ENCODE results near the gene SLC35F6. TPM values are rescaled to one million over a fixed set of nuclear protein-coding genes. Genes with fewer than 3 reads are reported as not detected.

The SLC35F6 gene
- total and polyA plus RNA-seq, 4 donors = 11.4 to 30.7 (median 19.0) TPM

DNA sequence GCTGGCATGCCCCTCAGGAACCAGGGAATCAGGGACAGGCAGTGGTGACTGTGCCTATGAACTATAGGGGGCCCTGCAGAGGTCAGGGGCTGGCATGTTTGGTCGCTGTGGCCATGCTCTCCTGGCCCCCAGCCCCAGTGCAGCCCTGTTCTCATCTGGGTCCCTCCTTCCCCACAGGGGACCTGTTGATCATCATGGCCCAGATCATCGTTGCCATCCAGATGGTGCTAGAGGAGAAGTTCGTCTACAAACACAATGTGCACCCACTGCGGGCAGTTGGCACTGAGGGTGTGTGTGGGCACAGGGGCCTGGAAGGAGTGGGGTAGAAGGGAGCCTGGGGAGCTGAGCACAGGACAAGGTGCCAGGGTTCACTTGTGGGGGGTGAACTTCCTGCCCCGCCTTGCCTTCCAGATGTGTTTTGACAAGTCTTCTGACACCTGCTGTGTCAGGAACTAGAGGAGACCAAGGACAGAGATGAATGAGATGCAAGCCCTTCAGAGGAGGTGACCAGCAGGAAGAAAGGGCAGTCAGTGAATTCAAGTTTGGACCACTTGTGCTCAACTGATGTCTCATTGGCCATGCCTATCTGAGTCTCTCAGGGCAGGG lies 12.2 kb downstream of the SLC35F6 start:
- Histone ChIP-seq H3K4me1 (ENCODE audit: control insufficient read depth in 4 of 4, insufficient read depth in 4 of 4, low read length in 3 of 4) (peaks cover 12 to 19% (median 16%) of the 10 kb centered on the region in 4 donors), H3K9ac (ENCODE audit: low read depth in 1 of 2, low read length in 2 of 2) (no peak overlapping the region), H3K36me3 (ENCODE audit: control insufficient read depth in 4 of 4, insufficient read depth in 3 of 4, low read depth in 1 of 4, low read length in 3 of 4) (peaks cover 10 to 47% (median 31%) of the 10 kb centered on the region in 4 donors), H3K9me3 (ENCODE audit: control insufficient read depth in 4 of 4, low read length in 3 of 4) (no peaks in the 10 kb centered on the region), H3K4me3 (ENCODE audit: low read depth in 1 of 3, low read length in 3 of 3) (no peak overlapping the region), H3K27me3 (ENCODE audit: control insufficient read depth in 4 of 4, insufficient read depth in 4 of 4, low read length in 3 of 4) (no peaks in the 10 kb centered on the region), H3K27ac (ENCODE audit: low read depth in 1 of 2, low read length in 2 of 2) (no peak overlapping the region)
- WGBS = 93% methylated on average over 5 of the region's 5 CpGs
- no peak for DNase-seq (ENCODE audit: low spot score)
- TF ChIP-seq RXRA (IDR thresholded peaks at IDR 0.05) = no peak
- TF ChIP-seq, protein P1, sequence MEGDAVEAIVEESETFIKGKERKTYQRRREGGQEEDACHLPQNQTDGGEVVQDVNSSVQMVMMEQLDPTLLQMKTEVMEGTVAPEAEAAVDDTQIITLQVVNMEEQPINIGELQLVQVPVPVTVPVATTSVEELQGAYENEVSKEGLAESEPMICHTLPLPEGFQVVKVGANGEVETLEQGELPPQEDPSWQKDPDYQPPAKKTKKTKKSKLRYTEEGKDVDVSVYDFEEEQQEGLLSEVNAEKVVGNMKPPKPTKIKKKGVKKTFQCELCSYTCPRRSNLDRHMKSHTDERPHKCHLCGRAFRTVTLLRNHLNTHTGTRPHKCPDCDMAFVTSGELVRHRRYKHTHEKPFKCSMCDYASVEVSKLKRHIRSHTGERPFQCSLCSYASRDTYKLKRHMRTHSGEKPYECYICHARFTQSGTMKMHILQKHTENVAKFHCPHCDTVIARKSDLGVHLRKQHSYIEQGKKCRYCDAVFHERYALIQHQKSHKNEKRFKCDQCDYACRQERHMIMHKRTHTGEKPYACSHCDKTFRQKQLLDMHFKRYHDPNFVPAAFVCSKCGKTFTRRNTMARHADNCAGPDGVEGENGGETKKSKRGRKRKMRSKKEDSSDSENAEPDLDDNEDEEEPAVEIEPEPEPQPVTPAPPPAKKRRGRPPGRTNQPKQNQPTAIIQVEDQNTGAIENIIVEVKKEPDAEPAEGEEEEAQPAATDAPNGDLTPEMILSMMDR (IDR thresholded peaks at IDR 0.05; ENCODE audit: low read depth, low read length, missing input control) = no peak
- no peak for TF ChIP-seq FOXA1 (IDR thresholded peaks at IDR 0.05)
- TF ChIP-seq EGR1 (IDR thresholded peaks at IDR 0.05; ENCODE audit: low read depth in 2 of 2) = no peak
- TF ChIP-seq, protein P2, sequence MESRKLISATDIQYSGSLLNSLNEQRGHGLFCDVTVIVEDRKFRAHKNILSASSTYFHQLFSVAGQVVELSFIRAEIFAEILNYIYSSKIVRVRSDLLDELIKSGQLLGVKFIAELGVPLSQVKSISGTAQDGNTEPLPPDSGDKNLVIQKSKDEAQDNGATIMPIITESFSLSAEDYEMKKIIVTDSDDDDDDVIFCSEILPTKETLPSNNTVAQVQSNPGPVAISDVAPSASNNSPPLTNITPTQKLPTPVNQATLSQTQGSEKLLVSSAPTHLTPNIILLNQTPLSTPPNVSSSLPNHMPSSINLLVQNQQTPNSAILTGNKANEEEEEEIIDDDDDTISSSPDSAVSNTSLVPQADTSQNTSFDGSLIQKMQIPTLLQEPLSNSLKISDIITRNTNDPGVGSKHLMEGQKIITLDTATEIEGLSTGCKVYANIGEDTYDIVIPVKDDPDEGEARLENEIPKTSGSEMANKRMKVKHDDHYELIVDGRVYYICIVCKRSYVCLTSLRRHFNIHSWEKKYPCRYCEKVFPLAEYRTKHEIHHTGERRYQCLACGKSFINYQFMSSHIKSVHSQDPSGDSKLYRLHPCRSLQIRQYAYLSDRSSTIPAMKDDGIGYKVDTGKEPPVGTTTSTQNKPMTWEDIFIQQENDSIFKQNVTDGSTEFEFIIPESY (IDR thresholded peaks at IDR 0.05) = no peak
- TF ChIP-seq HNF4G (IDR thresholded peaks at IDR 0.05) = no peak
- TF ChIP-seq, protein P3, sequence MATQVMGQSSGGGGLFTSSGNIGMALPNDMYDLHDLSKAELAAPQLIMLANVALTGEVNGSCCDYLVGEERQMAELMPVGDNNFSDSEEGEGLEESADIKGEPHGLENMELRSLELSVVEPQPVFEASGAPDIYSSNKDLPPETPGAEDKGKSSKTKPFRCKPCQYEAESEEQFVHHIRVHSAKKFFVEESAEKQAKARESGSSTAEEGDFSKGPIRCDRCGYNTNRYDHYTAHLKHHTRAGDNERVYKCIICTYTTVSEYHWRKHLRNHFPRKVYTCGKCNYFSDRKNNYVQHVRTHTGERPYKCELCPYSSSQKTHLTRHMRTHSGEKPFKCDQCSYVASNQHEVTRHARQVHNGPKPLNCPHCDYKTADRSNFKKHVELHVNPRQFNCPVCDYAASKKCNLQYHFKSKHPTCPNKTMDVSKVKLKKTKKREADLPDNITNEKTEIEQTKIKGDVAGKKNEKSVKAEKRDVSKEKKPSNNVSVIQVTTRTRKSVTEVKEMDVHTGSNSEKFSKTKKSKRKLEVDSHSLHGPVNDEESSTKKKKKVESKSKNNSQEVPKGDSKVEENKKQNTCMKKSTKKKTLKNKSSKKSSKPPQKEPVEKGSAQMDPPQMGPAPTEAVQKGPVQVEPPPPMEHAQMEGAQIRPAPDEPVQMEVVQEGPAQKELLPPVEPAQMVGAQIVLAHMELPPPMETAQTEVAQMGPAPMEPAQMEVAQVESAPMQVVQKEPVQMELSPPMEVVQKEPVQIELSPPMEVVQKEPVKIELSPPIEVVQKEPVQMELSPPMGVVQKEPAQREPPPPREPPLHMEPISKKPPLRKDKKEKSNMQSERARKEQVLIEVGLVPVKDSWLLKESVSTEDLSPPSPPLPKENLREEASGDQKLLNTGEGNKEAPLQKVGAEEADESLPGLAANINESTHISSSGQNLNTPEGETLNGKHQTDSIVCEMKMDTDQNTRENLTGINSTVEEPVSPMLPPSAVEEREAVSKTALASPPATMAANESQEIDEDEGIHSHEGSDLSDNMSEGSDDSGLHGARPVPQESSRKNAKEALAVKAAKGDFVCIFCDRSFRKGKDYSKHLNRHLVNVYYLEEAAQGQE (IDR thresholded peaks at IDR 0.05) = no peak
- TF ChIP-seq RAD21 (IDR thresholded peaks at IDR 0.05) = no peak
- no peak for TF ChIP-seq TAF1 (conservative IDR thresholded peaks at IDR 0.05)
- TF ChIP-seq YY1 (IDR thresholded peaks at IDR 0.05) = no peak
- TF ChIP-seq HNF4A (conservative IDR thresholded peaks at IDR 0.05) = no peak
- no peak for TF ChIP-seq NR2F2 (IDR thresholded peaks at IDR 0.05)
- no peak for TF ChIP-seq GABPA (IDR thresholded peaks at IDR 0.05 in 1 of 2, conservative IDR thresholded peaks at IDR 0.05 in 1 of 2)
- TF ChIP-seq FOXA2 (IDR thresholded peaks at IDR 0.05) = no peak
- no peak for TF ChIP-seq SP1 (IDR thresholded peaks at IDR 0.05)

DNA sequence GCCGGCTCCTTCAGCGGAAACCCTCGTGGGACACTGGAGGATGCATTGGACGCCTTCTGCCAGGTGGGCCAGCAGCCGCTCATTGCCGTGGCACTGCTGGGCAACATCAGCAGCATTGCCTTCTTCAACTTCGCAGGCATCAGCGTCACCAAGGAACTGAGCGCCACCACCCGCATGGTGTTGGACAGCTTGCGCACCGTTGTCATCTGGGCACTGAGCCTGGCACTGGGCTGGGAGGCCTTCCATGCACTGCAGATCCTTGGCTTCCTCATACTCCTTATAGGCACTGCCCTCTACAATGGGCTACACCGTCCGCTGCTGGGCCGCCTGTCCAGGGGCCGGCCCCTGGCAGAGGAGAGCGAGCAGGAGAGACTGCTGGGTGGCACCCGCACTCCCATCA lies 14.0 kb downstream of the SLC35F6 start:
- TF ChIP-seq RXRA (IDR thresholded peaks at IDR 0.05) (no peak), HNF4G (IDR thresholded peaks at IDR 0.05) (no peak), JUND (IDR thresholded peaks at IDR 0.05) (no peak), GABPA (IDR thresholded peaks at IDR 0.05 in 1 of 2, conservative IDR thresholded peaks at IDR 0.05 in 1 of 2) (no peak), TAF1 (conservative IDR thresholded peaks at IDR 0.05) (no peak)
- TF ChIP-seq, protein P4, sequence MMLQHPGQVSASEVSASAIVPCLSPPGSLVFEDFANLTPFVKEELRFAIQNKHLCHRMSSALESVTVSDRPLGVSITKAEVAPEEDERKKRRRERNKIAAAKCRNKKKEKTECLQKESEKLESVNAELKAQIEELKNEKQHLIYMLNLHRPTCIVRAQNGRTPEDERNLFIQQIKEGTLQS (IDR thresholded peaks at IDR 0.05) = no peak
- TF ChIP-seq, protein P3 (IDR thresholded peaks at IDR 0.05) = no peak
- peaks cover 0 to under 1% (median 0%) of the 10 kb centered on the region in 4 donors for H3K4me1 ChIP-seq (ENCODE audit: control insufficient read depth in 4 of 4, insufficient read depth in 4 of 4, low read length in 3 of 4)
- no peaks in the 10 kb centered on the region for H3K27me3 ChIP-seq (ENCODE audit: control insufficient read depth in 4 of 4, insufficient read depth in 4 of 4, low read length in 3 of 4)
- 97% methylated on average over 18 of the region's 18 CpGs for WGBS
- H3K4me3 ChIP-seq (ENCODE audit: low read depth in 1 of 3, low read length in 3 of 3) = no peak overlapping the region
- peaks cover 10 to 47% (median 31%) of the 10 kb centered on the region in 4 donors for H3K36me3 ChIP-seq (ENCODE audit: control insufficient read depth in 4 of 4, insufficient read depth in 3 of 4, low read depth in 1 of 4, low read length in 3 of 4)
- no peak overlapping the region for H3K9ac ChIP-seq (ENCODE audit: low read depth in 1 of 2, low read length in 2 of 2)
- no peaks in the 10 kb centered on the region for H3K9me3 ChIP-seq (ENCODE audit: control insufficient read depth in 4 of 4, low read length in 3 of 4)
- no peak overlapping the region for H3K27ac ChIP-seq (ENCODE audit: low read depth in 1 of 2, low read length in 2 of 2)
- no peak for DNase-seq (ENCODE audit: low spot score)
